OCI-LY3 (cell line): ENCODE results near the gene UIMC1.

Experiments used
- H2AFZ ChIP-seq: fragments of 200-600, 300-600 bp; shearing (Covaris generic); 2 replicates; pipeline ENCODE4 v1.6.0; 2014; ENCODE audit warnings: antibody characterized with exemption, low read depth, low read length
- H3K27ac ChIP-seq: fragments of 200-600, 300-600 bp; sonication (generic); 2 replicates; pipeline ENCODE4 v1.5.1; 2014; ENCODE audit warnings: mild to moderate bottlenecking, low read length, moderate library complexity, mixed read lengths
- H3K27me3 ChIP-seq: fragments of 200-600, 300-600 bp; sonication (generic); 2 replicates; pipeline ENCODE4 v1.6.1; 2014; ENCODE audit warnings: low read depth, low read length, mixed read lengths
- H3K36me3 ChIP-seq: fragments of 200-600, 300-600 bp; sonication (generic); replicated peaks from 2 replicates; pipeline ENCODE3; 2014; ENCODE audit warnings: low read depth, low read length, mixed read lengths
- H3K4me1 ChIP-seq: fragments of 300-600, 200-600 bp; sonication (generic); 2 replicates; pipeline ENCODE4 v1.6.1; 2014; ENCODE audit warnings: low read length, mixed read lengths
- H3K4me2 ChIP-seq: fragments of 200-600, 300-600 bp; sonication (generic); 2 replicates; pipeline ENCODE4 v1.6.1; 2014; ENCODE audit warnings: low read length, mixed read lengths
- H3K4me3 ChIP-seq: fragments of 300-600, 200-600 bp; sonication (generic); 2 replicates; pipeline ENCODE4 v1.5.1; 2014; ENCODE audit warnings: antibody characterized with exemption, mild to moderate bottlenecking, low read length, moderate library complexity
- H3K79me2 ChIP-seq: fragments of 300-600, 200-600 bp; shearing (Covaris generic); 2 replicates; pipeline ENCODE4 v1.6.1; 2014; ENCODE audit warnings: mild to moderate bottlenecking, low read length, mixed read lengths
- H3K9ac ChIP-seq: fragments of 300-600, 200-600 bp; shearing (Covaris generic); 2 replicates; pipeline ENCODE4 v1.6.0; 2014; ENCODE audit warnings: mild to moderate bottlenecking, low read length, moderate library complexity
- H3K9me3 ChIP-seq: fragments of 200-600, 300-600 bp; shearing (Covaris generic); 2 replicates; pipeline ENCODE4 v1.6.1; 2014; ENCODE audit warnings: low read length, mixed read lengths; ENCODE audit not compliant: insufficient read depth
- H4K20me1 ChIP-seq: fragments of 200-600, 300-600 bp; sonication (generic); 2 replicates; pipeline ENCODE4 v1.6.1; 2016; ENCODE audit warnings: low read length, mixed read lengths; ENCODE audit not compliant: insufficient read depth
- EZH2phosphoT487 ChIP-seq: fragments of 200-600 bp; shearing (Covaris generic); IDR thresholded peaks from 2 replicates; pipeline ENCODE4 v1.6.1; 2018; ENCODE audit warnings: antibody characterized with exemption, mixed run types, low read depth
- TF ChIP-seq, protein P1 (sequence below): fragments of 200-600, 300-600 bp; sonication (generic); IDR thresholded peaks from 2 replicates; pipeline ENCODE4 v1.5.1; 2014; ENCODE audit warnings: antibody characterized with exemption, low read length, low read depth

The UIMC1 gene

DNA sequence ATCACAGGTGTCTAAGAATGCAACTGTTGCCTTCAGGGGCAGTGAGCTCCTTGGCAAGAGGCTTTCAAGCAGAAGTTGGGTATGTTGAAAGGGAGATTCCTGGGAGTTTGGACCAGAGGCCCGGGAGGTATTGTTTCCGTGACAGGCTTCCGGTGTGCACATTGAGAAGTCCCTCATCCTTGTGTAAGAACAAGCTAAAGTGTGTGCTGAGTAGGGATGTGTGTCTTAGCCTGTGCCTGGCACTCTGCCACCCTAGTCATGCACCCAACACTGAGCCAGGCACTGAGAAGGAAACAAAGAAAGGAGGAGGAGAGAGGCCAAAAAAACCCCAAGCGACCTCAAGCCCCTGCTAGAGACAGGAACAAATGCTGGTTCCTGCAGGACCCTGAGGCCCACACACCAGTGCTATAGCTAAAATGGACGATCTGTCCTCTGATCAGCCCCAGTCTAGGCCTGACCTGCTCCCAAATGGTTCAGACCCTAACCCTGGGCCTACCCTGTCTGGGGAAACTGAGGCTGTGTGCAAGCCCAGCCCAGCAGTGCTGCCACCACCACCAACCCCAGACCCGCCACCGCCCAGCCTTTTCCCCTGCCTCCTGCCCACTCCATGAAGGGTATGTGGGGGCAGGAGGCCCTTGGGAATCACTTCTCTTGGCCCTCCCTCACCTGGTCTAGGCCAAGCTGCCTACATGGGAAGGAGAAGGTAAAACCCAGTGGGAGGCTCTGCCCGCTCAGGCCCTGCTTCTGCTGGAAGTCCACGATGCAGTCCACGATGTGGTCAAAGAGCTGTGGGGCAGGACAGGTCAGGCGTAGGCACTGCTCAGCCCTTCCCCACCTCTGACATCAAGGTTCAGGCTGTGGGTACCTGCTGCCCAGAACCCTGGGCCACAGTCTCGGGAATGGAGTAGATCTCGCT is 120.0 kb downstream of the UIMC1 start:
- Histone ChIP-seq H3K4me2 (no peak overlapping the region), H3K27ac (no peak overlapping the region), H3K4me3 (no peak overlapping the region), H3K79me2 (no peaks in the 10 kb centered on the region), H3K9me3 (no peaks in the 10 kb centered on the region), H4K20me1 (no peaks in the 10 kb centered on the region), H3K27me3 (no peaks in the 10 kb centered on the region), H2AFZ (no peak overlapping the region), H3K4me1 (peaks cover 3% of the 10 kb centered on the region; the same call in 1 of the 2 replicates), H3K36me3 (no peaks in the 10 kb centered on the region), H3K9ac (no peak overlapping the region)
- TF ChIP-seq, protein P1, sequence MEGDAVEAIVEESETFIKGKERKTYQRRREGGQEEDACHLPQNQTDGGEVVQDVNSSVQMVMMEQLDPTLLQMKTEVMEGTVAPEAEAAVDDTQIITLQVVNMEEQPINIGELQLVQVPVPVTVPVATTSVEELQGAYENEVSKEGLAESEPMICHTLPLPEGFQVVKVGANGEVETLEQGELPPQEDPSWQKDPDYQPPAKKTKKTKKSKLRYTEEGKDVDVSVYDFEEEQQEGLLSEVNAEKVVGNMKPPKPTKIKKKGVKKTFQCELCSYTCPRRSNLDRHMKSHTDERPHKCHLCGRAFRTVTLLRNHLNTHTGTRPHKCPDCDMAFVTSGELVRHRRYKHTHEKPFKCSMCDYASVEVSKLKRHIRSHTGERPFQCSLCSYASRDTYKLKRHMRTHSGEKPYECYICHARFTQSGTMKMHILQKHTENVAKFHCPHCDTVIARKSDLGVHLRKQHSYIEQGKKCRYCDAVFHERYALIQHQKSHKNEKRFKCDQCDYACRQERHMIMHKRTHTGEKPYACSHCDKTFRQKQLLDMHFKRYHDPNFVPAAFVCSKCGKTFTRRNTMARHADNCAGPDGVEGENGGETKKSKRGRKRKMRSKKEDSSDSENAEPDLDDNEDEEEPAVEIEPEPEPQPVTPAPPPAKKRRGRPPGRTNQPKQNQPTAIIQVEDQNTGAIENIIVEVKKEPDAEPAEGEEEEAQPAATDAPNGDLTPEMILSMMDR = no peak
- no peak for TF ChIP-seq EZH2phosphoT487

DNA sequence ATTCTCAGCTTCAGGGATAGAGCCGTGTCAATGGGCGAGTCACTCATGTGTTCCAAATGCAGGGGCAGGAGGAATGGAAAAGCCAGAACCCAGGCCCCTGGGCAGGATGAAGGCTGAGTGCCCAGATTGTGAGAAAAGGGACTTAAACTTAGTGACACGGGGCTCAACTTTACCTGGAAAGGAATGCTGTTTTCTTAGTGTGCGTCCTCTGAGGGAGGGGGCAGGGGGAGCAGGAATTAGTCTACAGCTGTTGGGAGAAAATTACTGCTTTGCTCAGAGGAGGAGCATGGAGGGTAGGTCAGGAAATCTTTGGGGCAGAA is 122.0 kb downstream of the UIMC1 start:
- H3K36me3 ChIP-seq = no peaks in the 10 kb centered on the region

DNA sequence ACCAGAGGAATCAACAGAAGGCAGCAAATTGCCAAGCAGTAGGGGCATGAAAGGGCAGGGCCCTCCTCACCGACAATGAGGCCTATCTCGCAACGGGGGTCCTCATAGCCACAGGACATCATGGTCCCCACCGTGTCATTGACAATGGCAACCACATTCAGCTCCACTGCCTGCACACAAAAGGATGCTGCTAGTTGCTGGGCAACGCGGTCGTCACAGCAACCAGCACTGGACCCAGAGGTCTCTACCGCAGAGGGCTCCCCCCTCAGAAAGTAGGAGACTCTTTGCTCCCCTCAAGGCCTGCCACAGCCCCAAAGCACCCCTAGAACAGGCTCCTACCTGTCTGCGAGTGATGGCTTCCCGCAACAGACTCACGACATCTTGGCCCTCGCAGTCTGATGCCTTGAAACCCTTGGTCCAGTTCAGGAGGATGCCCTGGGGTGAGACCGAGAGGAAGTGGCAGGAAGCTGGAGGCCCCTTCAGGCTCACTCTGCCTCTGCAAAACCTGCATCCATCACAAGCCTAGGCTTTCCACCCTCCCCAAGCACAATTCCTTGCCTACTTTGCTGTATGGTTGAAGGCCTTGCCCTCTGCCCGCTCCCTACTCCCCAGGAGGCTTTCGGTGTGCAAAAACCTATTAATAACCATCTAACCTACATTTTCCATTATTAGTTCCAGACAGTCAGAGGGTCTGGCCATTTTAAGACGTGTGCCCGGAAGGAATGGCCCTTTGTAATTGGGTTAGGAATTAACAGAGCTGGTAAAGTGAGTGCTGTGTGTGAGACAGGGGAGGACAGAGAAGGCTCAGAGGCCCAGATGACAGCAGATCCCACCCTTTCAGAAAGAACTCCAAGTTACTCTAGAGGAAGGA is 122.6 kb downstream of the UIMC1 start:
- no peaks in the 10 kb centered on the region for H3K79me2 ChIP-seq
- H3K9ac ChIP-seq = no peak overlapping the region
- H3K4me2 ChIP-seq = no peak overlapping the region
- no peaks in the 10 kb centered on the region for H3K27me3 ChIP-seq
- H3K4me1 ChIP-seq = peaks cover 3% of the 10 kb centered on the region; the same call in 1 of the 2 replicates
- H3K4me3 ChIP-seq = no peak overlapping the region
- H3K36me3 ChIP-seq = no peaks in the 10 kb centered on the region
- TF ChIP-seq, protein P1 = no peak
- no peak for TF ChIP-seq EZH2phosphoT487
- no peak overlapping the region for H3K27ac ChIP-seq
- no peak overlapping the region for H2AFZ ChIP-seq
- H3K9me3 ChIP-seq = no peaks in the 10 kb centered on the region
- H4K20me1 ChIP-seq = no peaks in the 10 kb centered on the region

More for the DNA sequence above, 122.0 kb downstream of the UIMC1 start:
- TF ChIP-seq, protein P1 = no peak
- TF ChIP-seq EZH2phosphoT487 = no peak
- Histone ChIP-seq H3K9me3 (no peaks in the 10 kb centered on the region), H4K20me1 (no peaks in the 10 kb centered on the region), H3K4me3 (no peak overlapping the region), H3K4me2 (no peak overlapping the region), H3K79me2 (no peaks in the 10 kb centered on the region), H2AFZ (no peak overlapping the region), H3K27ac (no peak overlapping the region), H3K4me1 (peaks cover 3% of the 10 kb centered on the region; the same call in 1 of the 2 replicates), H3K27me3 (no peaks in the 10 kb centered on the region), H3K9ac (no peak overlapping the region)

DNA sequence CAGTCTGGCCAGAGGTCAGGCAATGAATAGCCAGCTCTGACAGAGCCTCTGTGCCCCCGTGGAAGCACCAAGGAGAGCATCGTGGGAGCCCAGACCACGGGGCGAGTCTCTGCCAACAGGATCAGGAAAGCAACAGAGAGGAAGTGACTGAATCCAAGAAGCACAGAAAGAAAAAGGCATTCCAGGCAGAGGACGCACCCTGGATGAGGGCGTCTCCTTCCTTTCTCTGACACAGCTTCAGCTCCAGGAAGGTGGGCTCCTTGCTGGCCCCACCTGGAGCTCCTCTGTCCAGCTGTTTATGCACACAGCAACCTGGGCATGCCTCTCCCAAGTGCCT is 124.0 kb downstream of the UIMC1 start:
- Histone ChIP-seq H3K79me2 (no peaks in the 10 kb centered on the region), H3K4me1 (peaks cover 3% of the 10 kb centered on the region; the same call in 1 of the 2 replicates), H3K36me3 (no peaks in the 10 kb centered on the region), H3K27me3 (no peaks in the 10 kb centered on the region), H3K9me3 (no peaks in the 10 kb centered on the region), H3K9ac (no peak overlapping the region), H3K4me3 (no peak overlapping the region), H3K27ac (no peak overlapping the region), H4K20me1 (no peaks in the 10 kb centered on the region), H2AFZ (no peak overlapping the region), H3K4me2 (no peak overlapping the region)
- TF ChIP-seq EZH2phosphoT487 = no peak
- TF ChIP-seq, protein P1 = no peak
